Measurements from ENCODE around the gene RCSD1. TPM values are rescaled to one million over a fixed set of nuclear protein-coding genes. Genes with fewer than 3 reads are reported as not detected.

The RCSD1 gene
- total and polyA plus RNA-seq, 2 donors (not counting 3 experiments of a cell fraction or from before 2014, with no cell fraction given), result 0.08 to 1.00 TPM

DNA sequence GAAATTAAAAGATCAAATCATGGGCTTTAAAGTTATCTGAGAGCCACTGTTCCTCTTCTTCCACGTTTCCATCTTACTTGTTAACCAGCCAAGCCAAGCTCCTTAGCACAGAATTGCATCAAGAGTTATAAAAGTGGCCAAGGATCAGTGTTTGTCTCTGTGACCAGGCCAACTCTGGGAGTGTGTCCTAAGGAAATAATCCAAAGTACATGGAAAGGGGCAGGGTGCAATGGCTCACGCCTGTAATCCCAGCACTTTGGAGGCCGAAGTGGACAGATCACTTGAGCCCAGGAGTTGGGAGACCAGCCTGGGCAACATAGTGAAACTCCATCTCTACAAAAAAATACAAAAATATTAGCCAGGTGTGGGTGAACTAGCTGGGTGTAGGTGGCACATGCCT, 81.8 kb downstream of the RCSD1 start:
- no peak for FAIRE-seq
- no TSS peak for BruUV-seq (replicated peaks)
- Histone ChIP-seq H2AFZ (ENCODE audit: low read depth, low read length) (no peak overlapping the region), H3K9me3 (replicated peaks; ENCODE audit: control insufficient read depth, insufficient read depth, low read length) (no peaks in the 10 kb centered on the region), H3K4me3 (replicated peaks in 1 of 3; ENCODE audit: insufficient read depth in 1 of 3, low read depth in 1 of 3, low read length in 3 of 3) (no peak overlapping the region), H3K36me3 (ENCODE audit: control insufficient read depth in 2 of 2, extremely low read depth in 1 of 2, insufficient read depth in 2 of 2, low read length in 2 of 2) (no peaks in the 10 kb centered on the region), H3K9ac (replicated peaks; ENCODE audit: extremely low read depth, insufficient read depth, low read length) (no peak overlapping the region), H3K4me1 (ENCODE audit: control insufficient read depth, extremely low read depth, insufficient read depth, low read length) (peaks cover 12% of the 10 kb centered on the region), H3K4me2 (ENCODE audit: insufficient read depth, low read length) (no peak overlapping the region), H3K27ac (ENCODE audit: insufficient read depth, low read depth, low read length) (no peak overlapping the region), H3K79me2 (ENCODE audit: control insufficient read depth, insufficient read depth, low read length) (no peaks in the 10 kb centered on the region), H3K27me3 (ENCODE audit: control insufficient read depth in 2 of 2, insufficient read depth in 2 of 2, low read length in 2 of 2) (peaks cover 14 to 15% of the 10 kb centered on the region in 2 experiments), H4K20me1 (replicated peaks; ENCODE audit: control insufficient read depth, extremely low read depth, insufficient read depth, low read length) (no peaks in the 10 kb centered on the region), H3K9me1 (replicated peaks; ENCODE audit: control insufficient read depth, extremely low read depth, insufficient read depth, low read length) (no peaks in the 10 kb centered on the region)
- dilution Hi-C loops (cut with MboI; ENCODE audit: extremely low pct_ligation_motif_present, low sequenced_read_pairs), result no loop called here
- ChIA-PET POLR2A (interaction anchor here (0.7 kb wide), 1 partner anchor 336 kb away, joined by 5 read pairs; no protein-coding TSS in a partner anchor), CTCF (interaction anchor here (1.7 kb wide), 1 partner anchor 370 kb away, joined by 4 read pairs; no protein-coding TSS in a partner anchor)
- intact Hi-C loops (cut with micrococcal nuclease), result loop anchor here (5.0 to 10.0 kb wide), 2 partner anchors 516 to 1653 kb away; partner anchors contain the start of genes BLZF1, NME7 and SFT2D2
- no peak for DNase-seq (ENCODE audit: low read depth, low spot score)
- TF ChIP-seq, protein P1, sequence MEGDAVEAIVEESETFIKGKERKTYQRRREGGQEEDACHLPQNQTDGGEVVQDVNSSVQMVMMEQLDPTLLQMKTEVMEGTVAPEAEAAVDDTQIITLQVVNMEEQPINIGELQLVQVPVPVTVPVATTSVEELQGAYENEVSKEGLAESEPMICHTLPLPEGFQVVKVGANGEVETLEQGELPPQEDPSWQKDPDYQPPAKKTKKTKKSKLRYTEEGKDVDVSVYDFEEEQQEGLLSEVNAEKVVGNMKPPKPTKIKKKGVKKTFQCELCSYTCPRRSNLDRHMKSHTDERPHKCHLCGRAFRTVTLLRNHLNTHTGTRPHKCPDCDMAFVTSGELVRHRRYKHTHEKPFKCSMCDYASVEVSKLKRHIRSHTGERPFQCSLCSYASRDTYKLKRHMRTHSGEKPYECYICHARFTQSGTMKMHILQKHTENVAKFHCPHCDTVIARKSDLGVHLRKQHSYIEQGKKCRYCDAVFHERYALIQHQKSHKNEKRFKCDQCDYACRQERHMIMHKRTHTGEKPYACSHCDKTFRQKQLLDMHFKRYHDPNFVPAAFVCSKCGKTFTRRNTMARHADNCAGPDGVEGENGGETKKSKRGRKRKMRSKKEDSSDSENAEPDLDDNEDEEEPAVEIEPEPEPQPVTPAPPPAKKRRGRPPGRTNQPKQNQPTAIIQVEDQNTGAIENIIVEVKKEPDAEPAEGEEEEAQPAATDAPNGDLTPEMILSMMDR (IDR thresholded peaks at IDR 0.05; ENCODE audit: extremely low read depth in 1 of 2, insufficient read depth in 1 of 2, low read depth in 1 of 2, low read length in 2 of 2), result no peak
- TF ChIP-seq POLR2AphosphoS5 (IDR thresholded peaks at IDR 0.05; ENCODE audit: insufficient read depth, low read depth, low read length) (no peak), JUN (IDR thresholded peaks at IDR 0.05; ENCODE audit: borderline replicate concordance, insufficient read depth, insufficient read length, low read depth) (no peak), EZH2 (IDR thresholded peaks at IDR 0.05; ENCODE audit: borderline replicate concordance, low read depth, low read length, severe bottlenecking) (no peak), POLR2A (IDR thresholded peaks at IDR 0.05; ENCODE audit: low read depth, low read length) (no peak), GATA2 (IDR thresholded peaks at IDR 0.05; ENCODE audit: insufficient read depth, insufficient read length, low read depth, low read length) (no peak), FOS (IDR thresholded peaks at IDR 0.05; ENCODE audit: borderline replicate concordance, insufficient read depth, low read length) (no peak), MYC (IDR thresholded peaks at IDR 0.05; ENCODE audit: low read depth, low read length) (no peak), MAX (IDR thresholded peaks at IDR 0.05; ENCODE audit: insufficient read depth, insufficient read length) (no peak)
